ENCODE results near the gene TRAPPC10.

DNA sequence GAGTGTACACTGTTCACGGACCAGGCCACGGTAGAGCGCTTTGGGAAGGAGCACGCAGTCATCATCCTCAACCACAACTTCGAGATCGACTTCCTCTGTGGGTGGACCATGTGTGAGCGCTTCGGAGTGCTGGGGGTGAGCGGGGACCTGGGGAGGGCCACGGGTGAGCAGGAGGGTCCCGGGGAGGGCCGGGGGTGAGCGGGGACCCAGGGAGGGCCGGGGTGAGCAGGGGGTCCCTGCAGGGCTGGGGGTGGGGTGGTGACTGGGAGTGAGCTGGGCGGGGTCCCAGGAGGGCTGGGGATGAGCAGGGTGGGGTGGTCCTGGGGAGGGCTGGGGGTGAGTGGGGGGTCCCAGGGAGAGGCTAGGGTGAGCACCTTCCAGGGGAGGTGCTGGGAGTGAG, 44.1 kb upstream of the TRAPPC10 start:
- no peak for TF ChIP-seq CTCF (IDR thresholded peaks at IDR 0.05)
- TF ChIP-seq POLR2A (IDR thresholded peaks at IDR 0.05): no peak
- TF ChIP-seq POLR2AphosphoS5 (IDR thresholded peaks at IDR 0.05): no peak
